Measurements from ENCODE around the gene TRNT1.

Gene TRNT1

DNA sequence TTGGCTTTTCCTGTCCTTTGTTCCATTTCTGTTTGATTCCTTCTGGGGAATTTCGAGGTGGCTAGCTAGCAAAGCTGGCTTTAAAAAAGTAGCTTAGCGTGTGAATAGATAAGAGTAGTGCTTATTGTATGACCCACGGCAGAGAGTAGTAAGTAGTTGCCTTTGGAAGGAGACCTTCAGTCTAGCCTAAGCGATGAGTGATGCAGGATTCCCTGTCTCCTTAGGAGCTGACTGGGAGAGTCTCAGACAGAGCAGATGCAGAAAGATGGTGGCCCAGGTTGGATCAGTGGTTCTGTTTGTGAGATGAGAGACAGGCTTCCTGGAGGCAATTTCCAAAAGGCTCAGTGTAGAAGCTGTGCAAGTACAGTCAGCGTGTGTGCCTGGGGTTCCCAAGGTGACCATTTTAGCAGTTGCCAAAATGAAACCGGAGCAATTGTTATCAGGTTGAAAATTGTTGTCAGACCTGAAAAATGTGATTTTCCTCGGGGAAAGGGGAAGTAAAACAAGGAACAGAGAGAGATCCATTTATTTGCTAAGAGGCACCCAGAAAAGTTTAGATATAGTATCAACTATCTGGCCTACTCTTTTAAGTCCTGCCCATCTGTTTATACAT is 15.9 kb upstream of the TRNT1 start:
- Histone ChIP-seq H3K4me1 (ENCODE audit: control insufficient read depth, insufficient read depth, low read length) (no peaks in the 10 kb centered on the region), H3K27ac (ENCODE audit: insufficient read depth, low read depth, low read length, poor library complexity, severe bottlenecking) (no peak overlapping the region)
- 89 to 90% methylated on average over 6 of the region's 7 CpGs for WGBS, 2 experiments

GRCh38 chr3:3113042-3113709 is 13.6 kb upstream of the TRNT1 start:
- Histone ChIP-seq H3K36me3 (ENCODE audit: control insufficient read depth, insufficient read depth, low read length) (no peaks in the 10 kb centered on the region), H3K27me3 (ENCODE audit: control insufficient read depth, insufficient read depth, low read length, poor library complexity, severe bottlenecking) (no peaks in the 10 kb centered on the region), H3K27ac (ENCODE audit: insufficient read depth, low read depth, low read length, poor library complexity, severe bottlenecking) (no peak overlapping the region), H3K9me3 (ENCODE audit: control insufficient read depth, low read length) (no peaks in the 10 kb centered on the region), H3K4me1 (ENCODE audit: control insufficient read depth, insufficient read depth, low read length) (no peaks in the 10 kb centered on the region), H3K4me3 (ENCODE audit: insufficient read depth, low read depth, low read length) (no peak overlapping the region)
- WGBS, 2 experiments: 59 to 62% methylated on average over 3 of the region's 4 CpGs

More for the DNA sequence above, 15.9 kb upstream of the TRNT1 start:
- Histone ChIP-seq H3K4me3 (ENCODE audit: insufficient read depth, low read depth, low read length) (no peak overlapping the region), H3K27me3 (ENCODE audit: control insufficient read depth, insufficient read depth, low read length, poor library complexity, severe bottlenecking) (no peaks in the 10 kb centered on the region), H3K36me3 (ENCODE audit: control insufficient read depth, insufficient read depth, low read length) (no peaks in the 10 kb centered on the region), H3K9me3 (ENCODE audit: control insufficient read depth, low read length) (no peaks in the 10 kb centered on the region)

- 90% methylated on average over 2 of the region's 2 CpGs; no CpG with 5 or more reads in 1 of the 2 experiments for WGBS, 2 experiments
- H3K4me1 ChIP-seq (ENCODE audit: control insufficient read depth, insufficient read depth, low read length): no peaks in the 10 kb centered on the region
- no peak overlapping the region for H3K4me3 ChIP-seq (ENCODE audit: insufficient read depth, low read depth, low read length)
- H3K27me3 ChIP-seq (ENCODE audit: control insufficient read depth, insufficient read depth, low read length, poor library complexity, severe bottlenecking): no peaks in the 10 kb centered on the region
- no peaks in the 10 kb centered on the region for H3K36me3 ChIP-seq (ENCODE audit: control insufficient read depth, insufficient read depth, low read length)
- H3K27ac ChIP-seq (ENCODE audit: insufficient read depth, low read depth, low read length, poor library complexity, severe bottlenecking): no peak overlapping the region
- no peaks in the 10 kb centered on the region for H3K9me3 ChIP-seq (ENCODE audit: control insufficient read depth, low read length)
Measured at GRCh38 chr3:3117651-3118050, 9.1 kb upstream of the TRNT1 start.

DNA sequence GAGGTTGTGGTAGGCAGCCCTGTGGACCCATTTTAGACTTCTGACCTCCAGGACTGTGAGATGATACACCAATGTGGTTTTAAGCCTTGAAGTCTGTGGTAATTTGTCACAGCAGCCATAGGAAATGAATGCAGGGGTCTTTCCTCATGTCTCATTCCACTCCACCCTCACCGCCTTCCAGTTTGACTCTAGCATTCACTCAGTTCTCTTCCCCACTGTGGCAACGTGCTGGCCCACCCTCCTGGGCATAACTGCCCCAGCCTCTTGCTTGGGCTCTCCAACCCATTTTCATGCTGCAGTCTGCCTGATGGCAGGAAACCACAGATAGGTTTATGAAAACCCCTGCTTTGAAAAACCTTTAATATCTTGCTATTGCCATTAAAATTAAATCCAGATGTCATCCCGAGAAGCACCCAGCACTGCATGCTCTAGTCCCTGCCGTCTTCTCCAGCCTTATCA is 7.3 kb upstream of the TRNT1 start:
- H3K36me3 ChIP-seq (ENCODE audit: control insufficient read depth, insufficient read depth, low read length): no peaks in the 10 kb centered on the region
- no peak overlapping the region for H3K27ac ChIP-seq (ENCODE audit: insufficient read depth, low read depth, low read length, poor library complexity, severe bottlenecking)
- no peaks in the 10 kb centered on the region for H3K27me3 ChIP-seq (ENCODE audit: control insufficient read depth, insufficient read depth, low read length, poor library complexity, severe bottlenecking)
- H3K4me3 ChIP-seq (ENCODE audit: insufficient read depth, low read depth, low read length): no peak overlapping the region
- H3K4me1 ChIP-seq (ENCODE audit: control insufficient read depth, insufficient read depth, low read length): no peaks in the 10 kb centered on the region
- WGBS, 2 experiments: 82 to 86% methylated on average over 4 of the region's 4 CpGs
- no peaks in the 10 kb centered on the region for H3K9me3 ChIP-seq (ENCODE audit: control insufficient read depth, low read length)

- Histone ChIP-seq H3K36me3 (ENCODE audit: control insufficient read depth, insufficient read depth, low read length) (peaks cover 17% of the 10 kb centered on the region), H3K27ac (ENCODE audit: insufficient read depth, low read depth, low read length, poor library complexity, severe bottlenecking) (no peak overlapping the region), H3K9me3 (ENCODE audit: control insufficient read depth, low read length) (no peaks in the 10 kb centered on the region), H3K4me3 (ENCODE audit: insufficient read depth, low read depth, low read length) (peak overlapping the region; percentile 88), H3K4me1 (ENCODE audit: control insufficient read depth, insufficient read depth, low read length) (no peaks in the 10 kb centered on the region), H3K27me3 (ENCODE audit: control insufficient read depth, insufficient read depth, low read length, poor library complexity, severe bottlenecking) (no peaks in the 10 kb centered on the region)
- WGBS, 2 experiments: 93% methylated on average over 24 of the region's 24 CpGs
Measured at GRCh38 chr3:3125977-3126376, 763 bp upstream of the TRNT1 start.

GRCh38 chr3:3127432-3128010 is 781 bp downstream of the TRNT1 start:
- Histone ChIP-seq H3K36me3 (ENCODE audit: control insufficient read depth, insufficient read depth, low read length) (peaks cover 21% of the 10 kb centered on the region), H3K4me1 (ENCODE audit: control insufficient read depth, insufficient read depth, low read length) (no peaks in the 10 kb centered on the region), H3K27me3 (ENCODE audit: control insufficient read depth, insufficient read depth, low read length, poor library complexity, severe bottlenecking) (no peaks in the 10 kb centered on the region), H3K27ac (ENCODE audit: insufficient read depth, low read depth, low read length, poor library complexity, severe bottlenecking) (peak overlapping the region; percentile 4), H3K4me3 (ENCODE audit: insufficient read depth, low read depth, low read length) (peak overlapping the region; percentile 88), H3K9me3 (ENCODE audit: control insufficient read depth, low read length) (no peaks in the 10 kb centered on the region)
- 35 to 38% methylated on average over 20 of the region's 20 CpGs for WGBS, 2 experiments

- WGBS, 2 experiments: 75 to 77% methylated on average over 5 of the region's 5 CpGs
- peaks cover 21% of the 10 kb centered on the region for H3K36me3 ChIP-seq (ENCODE audit: control insufficient read depth, insufficient read depth, low read length)
Measured at GRCh38 chr3:3129579-3129978, 2.8 kb downstream of the TRNT1 start.

DNA sequence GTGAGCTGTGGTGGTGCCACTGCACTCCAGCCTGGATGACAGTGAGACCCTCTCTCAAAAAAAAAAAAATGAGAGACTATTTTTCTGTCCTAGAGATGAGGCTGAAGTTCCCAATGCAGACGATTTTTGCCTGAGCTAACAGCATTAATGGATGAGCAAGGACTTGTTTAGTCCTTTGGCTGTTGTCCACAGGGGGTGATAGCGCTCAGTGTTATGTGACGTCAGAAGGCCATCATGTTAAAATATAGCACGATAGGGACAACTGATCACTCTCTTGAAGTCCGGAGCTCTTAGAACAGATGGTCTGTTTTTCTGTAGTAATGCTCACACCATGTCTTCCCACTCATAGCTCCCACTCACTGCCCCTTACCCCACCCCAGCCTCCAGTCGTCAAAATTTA is 6.8 kb downstream of the TRNT1 start:
- no peaks in the 10 kb centered on the region for H3K27me3 ChIP-seq (ENCODE audit: control insufficient read depth, insufficient read depth, low read length, poor library complexity, severe bottlenecking)
- no peak overlapping the region for H3K27ac ChIP-seq (ENCODE audit: insufficient read depth, low read depth, low read length, poor library complexity, severe bottlenecking)
- H3K4me1 ChIP-seq (ENCODE audit: control insufficient read depth, insufficient read depth, low read length): no peaks in the 10 kb centered on the region
- 96 to 97% methylated on average over 5 of the region's 6 CpGs for WGBS, 2 experiments
- no peaks in the 10 kb centered on the region for H3K9me3 ChIP-seq (ENCODE audit: control insufficient read depth, low read length)
- H3K36me3 ChIP-seq (ENCODE audit: control insufficient read depth, insufficient read depth, low read length): peaks cover 23% of the 10 kb centered on the region
- H3K4me3 ChIP-seq (ENCODE audit: insufficient read depth, low read depth, low read length): no peak overlapping the region

More at GRCh38 chr3:3129579-3129978, 2.8 kb downstream of the TRNT1 start:
- Histone ChIP-seq H3K27me3 (ENCODE audit: control insufficient read depth, insufficient read depth, low read length, poor library complexity, severe bottlenecking) (no peaks in the 10 kb centered on the region), H3K4me3 (ENCODE audit: insufficient read depth, low read depth, low read length) (no peak overlapping the region), H3K9me3 (ENCODE audit: control insufficient read depth, low read length) (no peaks in the 10 kb centered on the region), H3K27ac (ENCODE audit: insufficient read depth, low read depth, low read length, poor library complexity, severe bottlenecking) (no peak overlapping the region), H3K4me1 (ENCODE audit: control insufficient read depth, insufficient read depth, low read length) (no peaks in the 10 kb centered on the region)

DNA sequence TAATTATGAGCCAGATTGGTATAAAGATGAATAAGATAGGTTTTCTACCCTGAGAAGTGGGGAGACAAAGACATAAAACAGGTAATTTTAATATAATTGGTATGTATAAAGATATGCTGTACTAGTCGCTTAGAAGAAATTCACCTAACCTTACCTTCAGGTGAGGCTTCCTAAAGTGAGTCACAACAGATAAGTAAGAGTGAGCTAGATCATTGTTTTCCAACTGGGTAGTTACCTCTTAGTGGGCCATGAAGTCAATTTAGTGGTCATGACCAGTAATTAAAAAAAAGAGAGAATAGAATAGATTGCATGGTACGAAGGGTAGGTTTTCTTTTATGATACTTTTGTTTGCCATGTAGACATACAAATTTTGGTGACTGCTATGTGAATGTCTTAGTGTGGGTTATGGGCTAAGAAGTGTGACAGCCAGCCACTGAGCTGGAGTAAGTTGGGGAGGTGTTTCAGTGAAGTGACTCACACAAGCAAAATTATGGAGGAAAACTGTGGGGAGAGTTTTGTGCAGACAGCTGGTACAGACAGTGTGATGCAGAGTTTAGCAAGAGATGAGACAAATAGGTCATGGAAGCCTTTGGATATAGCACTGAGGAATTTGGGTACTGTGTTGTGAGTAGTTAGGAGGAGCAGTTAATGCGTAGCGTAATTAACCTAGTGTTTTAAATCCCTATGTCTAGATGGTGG is 8.2 kb downstream of the TRNT1 start:
- Histone ChIP-seq H3K36me3 (ENCODE audit: control insufficient read depth, insufficient read depth, low read length) (peaks cover 20% of the 10 kb centered on the region), H3K4me3 (ENCODE audit: insufficient read depth, low read depth, low read length) (no peak overlapping the region), H3K4me1 (ENCODE audit: control insufficient read depth, insufficient read depth, low read length) (no peaks in the 10 kb centered on the region), H3K9me3 (ENCODE audit: control insufficient read depth, low read length) (no peaks in the 10 kb centered on the region), H3K27me3 (ENCODE audit: control insufficient read depth, insufficient read depth, low read length, poor library complexity, severe bottlenecking) (no peaks in the 10 kb centered on the region), H3K27ac (ENCODE audit: insufficient read depth, low read depth, low read length, poor library complexity, severe bottlenecking) (no peak overlapping the region)
- WGBS, 2 experiments: 94 to 99% methylated on average over 4 of the region's 4 CpGs

DNA sequence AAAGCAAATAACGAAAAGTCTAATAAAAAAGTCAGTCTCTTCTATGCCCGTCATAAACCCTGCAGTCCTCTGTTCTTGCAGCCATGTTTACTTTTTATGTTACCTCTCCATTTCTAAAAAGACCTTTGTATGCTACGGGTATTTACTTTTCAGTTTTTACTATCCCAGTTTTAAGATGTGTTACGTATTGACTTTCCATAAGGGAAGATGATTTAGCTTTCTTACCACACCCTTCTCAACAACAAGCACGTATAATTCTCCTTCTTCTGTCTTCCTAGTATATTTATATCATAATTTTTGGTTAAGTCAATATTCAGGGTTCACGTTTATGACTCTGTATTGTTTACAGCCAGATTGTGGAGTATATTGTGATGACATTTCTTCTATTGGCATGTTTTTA is 10.8 kb downstream of the TRNT1 start:
- WGBS, 2 experiments: 95 to 97% methylated on average over 2 to 5 of the region's 6 CpGs
- Histone ChIP-seq H3K27me3 (ENCODE audit: control insufficient read depth, insufficient read depth, low read length, poor library complexity, severe bottlenecking) (no peaks in the 10 kb centered on the region), H3K27ac (ENCODE audit: insufficient read depth, low read depth, low read length, poor library complexity, severe bottlenecking) (no peak overlapping the region)

More for the DNA sequence above, 10.8 kb downstream of the TRNT1 start:
- Histone ChIP-seq H3K36me3 (ENCODE audit: control insufficient read depth, insufficient read depth, low read length) (peaks cover 13% of the 10 kb centered on the region), H3K4me3 (ENCODE audit: insufficient read depth, low read depth, low read length) (no peak overlapping the region), H3K4me1 (ENCODE audit: control insufficient read depth, insufficient read depth, low read length) (no peaks in the 10 kb centered on the region), H3K9me3 (ENCODE audit: control insufficient read depth, low read length) (no peaks in the 10 kb centered on the region)

Data from ectodermal cell (in vitro differentiated cells).